PC-3 (cell line): ENCODE results near the gene TCF12. TPM values are rescaled to one million over a fixed set of nuclear protein-coding genes. Genes with fewer than 3 reads are reported as not detected.

Source experiments
- ATAC-seq: fragments of 200-7000 bp; cut with Tn5 transposase; 2 replicates; pipeline ENCODE4 v1.9.1; 2020; ENCODE audit warnings: mild to moderate bottlenecking, moderate library complexity
- BruUV-seq: library from RNA; stranded (reverse); fragments of 400-500 nt; replicated peaks from 2 replicates; lab custom pipeline; 2021; lab: Mats Ljungman, UMichigan
- CTCF ChIA-PET: fragments of 300-600 bp; sonication (Branson Sonifier 250); formaldehyde crosslinking; loops from one replicate; lab custom pipeline; 2022; ENCODE audit warnings: antibody characterized with exemption; lab: Charles Lee
- POLR2A ChIA-PET: fragments of 300-600 bp; sonication (Branson Sonifier 250); formaldehyde crosslinking; loops from one replicate; lab custom pipeline; 2022; ENCODE audit warnings: antibody characterized with exemption; ENCODE audit not compliant: unreplicated experiment; lab: Charles Lee
- DNase-seq: peaks from one replicate; pipeline ENCODE4 v3.0.0-alpha.2; 2015
- H2AFZ ChIP-seq: fragments of 300-600 bp; sonication (generic); 2 replicates; pipeline ENCODE4 v1.6.0; 2016; ENCODE audit warnings: antibody characterized with exemption, low read length
- H3F3A ChIP-seq: fragments of 300-600 bp; sonication (generic); one replicate; pipeline ENCODE4 v1.6.0; 2017; ENCODE audit warnings: antibody characterized with exemption, low read length, control low read depth, mild to moderate bottlenecking; ENCODE audit not compliant: unreplicated experiment
- H3K27ac ChIP-seq: fragments of 300-600 bp; sonication (generic); 2 replicates; pipeline ENCODE4 v1.5.1; 2016; ENCODE audit warnings: mild to moderate bottlenecking, low read length
- H3K27me3 ChIP-seq: fragments of 300-600 bp; sonication (generic); 2 replicates; pipeline ENCODE4 v1.6.1; 2016; ENCODE audit warnings: low read length, mixed read lengths
- H3K36me3 ChIP-seq: fragments of 300-600 bp; sonication (generic); 2 replicates; pipeline ENCODE4 v1.6.1; 2016; ENCODE audit warnings: low read depth, mixed run types, low read length, mixed read lengths
- H3K4me1 ChIP-seq: fragments of 300-600 bp; sonication (generic); 2 replicates; pipeline ENCODE4 v1.5.1; 2016; ENCODE audit warnings: low read length; ENCODE audit not compliant: insufficient read depth
- H3K4me2 ChIP-seq: fragments of 300-600 bp; sonication (generic); 2 replicates; pipeline ENCODE4 v1.6.0; 2016; ENCODE audit warnings: low read length
- H3K4me3 ChIP-seq: fragments of 300-600 bp; sonication (generic); 2 replicates; pipeline ENCODE4 v1.5.1; 2016; ENCODE audit warnings: mild to moderate bottlenecking, low read length, mixed read lengths
- H3K79me2 ChIP-seq: fragments of 300-600 bp; sonication (generic); 2 replicates; pipeline ENCODE4 v1.6.1; 2017; ENCODE audit warnings: low read length, mixed read lengths
- H3K9ac ChIP-seq: fragments of 300-600 bp; sonication (generic); 2 replicates; pipeline ENCODE4 v1.6.0; 2016; ENCODE audit warnings: mild to moderate bottlenecking, low read length
- H3K9me2 ChIP-seq: fragments of 300-600 bp; sonication (generic); replicated peaks from 2 replicates; pipeline ENCODE4 v1.6.1; 2016; ENCODE audit warnings: mixed run types, low read length, mixed read lengths
- H3K9me3 ChIP-seq: fragments of 300-600 bp; sonication (generic); 2 replicates; pipeline ENCODE4 v1.6.1; 2016; ENCODE audit warnings: low read length, mixed read lengths
- H4K20me1 ChIP-seq: fragments of 300-600 bp; sonication (generic); 2 replicates; pipeline ENCODE4 v1.6.1; 2016; ENCODE audit warnings: low read length, mixed read lengths
- EZH2 ChIP-seq: fragments of 300-600 bp; sonication (generic); IDR thresholded peaks from one replicate; pipeline ENCODE4 v1.6.1; 2017; ENCODE audit warnings: antibody characterized with exemption, mild to moderate bottlenecking, low read length; ENCODE audit not compliant: unreplicated experiment
- EZH2phosphoT487 ChIP-seq: fragments of 300-600 bp; sonication (generic); IDR thresholded peaks from 2 replicates; pipeline ENCODE4 v1.6.1; 2018; ENCODE audit warnings: mild to moderate bottlenecking, antibody characterized with exemption, low read length, borderline replicate concordance
- intact Hi-C: fragments of 100-400 bp; cut with micrococcal nuclease; formaldehyde crosslinking; loops from 2 replicates; pipeline ENCODE4 v1.9.0; 2023
- total RNA-seq: library from RNA; depleted of rRNA; stranded (reverse); fragments of >200 nt; gene quantifications from 2 replicates; pipeline ENCODE4 v1.2.3, GENCODE V29; 2014
- TF ChIP-seq, protein P1 (sequence below): fragments of 300-600 bp; sonication (generic); conservative IDR thresholded peaks from 2 replicates; pipeline ENCODE4 v1.5.1; 2017; ENCODE audit warnings: antibody characterized with exemption, low read depth, mild to moderate bottlenecking, low read length

The TCF12 gene
- total RNA-seq, 1 experiment from 2014 or later, result 103 TPM

DNA sequence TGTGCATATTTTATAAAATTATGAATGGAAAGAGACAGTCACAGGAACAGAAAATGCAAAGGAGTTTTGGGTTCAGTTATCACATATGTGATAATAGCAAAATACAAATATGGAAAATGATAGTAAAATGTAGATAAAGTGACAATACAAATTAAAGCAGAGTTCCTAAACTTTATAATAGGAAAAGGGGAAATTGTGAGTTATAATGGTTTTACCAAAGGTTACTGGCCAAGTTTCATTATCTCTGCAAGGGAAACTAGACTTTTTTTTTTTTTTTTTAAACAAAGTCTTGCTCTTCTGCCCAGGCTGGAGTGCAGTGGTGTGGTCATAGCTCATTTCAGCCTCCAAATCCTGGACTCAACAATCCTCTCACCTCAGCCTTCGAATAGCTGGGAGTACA, 229.2 kb downstream of the TCF12 start:
- no peaks in the 10 kb centered on the region for H3K27me3 ChIP-seq
- no peaks in the 10 kb centered on the region for H3K79me2 ChIP-seq
- H2AFZ ChIP-seq, result no peak overlapping the region
- H3K9me3 ChIP-seq, result no peaks in the 10 kb centered on the region
- intact Hi-C loops, result loop anchor here (2.0 to 5.0 kb wide), 3 partner anchors 65 to 380 kb away; partner anchors contain the start of gene TCF12
- H3K27ac ChIP-seq, result no peak overlapping the region
- H3K9ac ChIP-seq, result no peak overlapping the region
- POLR2A ChIA-PET, result no interaction called here
- H3K4me3 ChIP-seq, result no peak overlapping the region
- DNase-seq (no peak), ATAC-seq (no peak)
- CTCF ChIA-PET, result no interaction called here
- no peaks in the 10 kb centered on the region for H3K9me2 ChIP-seq
- no peaks in the 10 kb centered on the region for H3K4me1 ChIP-seq
- no peaks in the 10 kb centered on the region for H3F3A ChIP-seq
- H4K20me1 ChIP-seq, result no peaks in the 10 kb centered on the region
- peaks cover 8% of the 10 kb centered on the region for H3K36me3 ChIP-seq
- no TSS peak for BruUV-seq
- no peak overlapping the region for H3K4me2 ChIP-seq
- TF ChIP-seq EZH2phosphoT487, result no peak
- TF ChIP-seq, protein P1, sequence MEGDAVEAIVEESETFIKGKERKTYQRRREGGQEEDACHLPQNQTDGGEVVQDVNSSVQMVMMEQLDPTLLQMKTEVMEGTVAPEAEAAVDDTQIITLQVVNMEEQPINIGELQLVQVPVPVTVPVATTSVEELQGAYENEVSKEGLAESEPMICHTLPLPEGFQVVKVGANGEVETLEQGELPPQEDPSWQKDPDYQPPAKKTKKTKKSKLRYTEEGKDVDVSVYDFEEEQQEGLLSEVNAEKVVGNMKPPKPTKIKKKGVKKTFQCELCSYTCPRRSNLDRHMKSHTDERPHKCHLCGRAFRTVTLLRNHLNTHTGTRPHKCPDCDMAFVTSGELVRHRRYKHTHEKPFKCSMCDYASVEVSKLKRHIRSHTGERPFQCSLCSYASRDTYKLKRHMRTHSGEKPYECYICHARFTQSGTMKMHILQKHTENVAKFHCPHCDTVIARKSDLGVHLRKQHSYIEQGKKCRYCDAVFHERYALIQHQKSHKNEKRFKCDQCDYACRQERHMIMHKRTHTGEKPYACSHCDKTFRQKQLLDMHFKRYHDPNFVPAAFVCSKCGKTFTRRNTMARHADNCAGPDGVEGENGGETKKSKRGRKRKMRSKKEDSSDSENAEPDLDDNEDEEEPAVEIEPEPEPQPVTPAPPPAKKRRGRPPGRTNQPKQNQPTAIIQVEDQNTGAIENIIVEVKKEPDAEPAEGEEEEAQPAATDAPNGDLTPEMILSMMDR, result no peak
- no peak for TF ChIP-seq EZH2

GRCh38 chr15:57148262-57148661, 229.8 kb downstream of the TCF12 start:
- POLR2A ChIA-PET, result no interaction called here
- no TSS peak for BruUV-seq
- ATAC-seq (no peak), DNase-seq (no peak)
- H3F3A ChIP-seq, result no peaks in the 10 kb centered on the region
- H2AFZ ChIP-seq, result no peak overlapping the region
- H3K27ac ChIP-seq, result no peak overlapping the region
- no peaks in the 10 kb centered on the region for H4K20me1 ChIP-seq
- CTCF ChIA-PET, result interaction anchor here (0.6 kb wide), 1 partner anchor 326 kb away, joined by 3 read pairs; no protein-coding TSS in a partner anchor
- H3K27me3 ChIP-seq, result no peaks in the 10 kb centered on the region
- no peak overlapping the region for H3K9ac ChIP-seq
- H3K4me1 ChIP-seq, result peaks cover 4% of the 10 kb centered on the region; the same call in 1 of the 2 replicates
- intact Hi-C loops, result loop anchor here (5.0 kb wide), 2 partner anchors 231 to 379 kb away; partner anchors contain the start of gene TCF12
- H3K4me2 ChIP-seq, result no peak overlapping the region
- H3K79me2 ChIP-seq, result no peaks in the 10 kb centered on the region
- no peaks in the 10 kb centered on the region for H3K9me3 ChIP-seq
- H3K9me2 ChIP-seq, result no peaks in the 10 kb centered on the region
- TF ChIP-seq EZH2 (no peak), EZH2phosphoT487 (no peak)
- TF ChIP-seq, protein P1, result no peak
- H3K36me3 ChIP-seq, result peaks cover 8% of the 10 kb centered on the region
- no peak overlapping the region for H3K4me3 ChIP-seq

DNA sequence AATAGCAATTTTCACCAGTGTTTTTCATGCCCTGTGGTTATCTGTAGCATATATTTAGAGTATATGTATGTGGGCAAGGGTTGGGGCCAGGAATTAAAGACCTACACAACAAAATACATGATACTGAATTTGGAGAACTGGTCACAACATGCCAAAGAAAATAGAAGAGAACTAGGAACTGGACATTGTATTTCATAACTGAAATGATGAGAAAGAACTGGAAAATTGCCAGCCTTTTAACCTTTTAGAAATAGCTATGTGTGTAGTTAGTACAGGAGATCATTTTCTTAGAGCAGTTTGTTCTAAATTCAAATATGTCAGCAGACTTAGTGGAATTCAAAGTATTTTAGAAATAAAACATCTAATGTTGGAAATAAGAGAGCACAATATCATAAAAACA, 230.8 kb downstream of the TCF12 start:
- no peaks in the 10 kb centered on the region for H3K9me3 ChIP-seq
- H4K20me1 ChIP-seq, result no peaks in the 10 kb centered on the region
- intact Hi-C loops, result loop anchor here (5.0 kb wide), 2 partner anchors 232 to 378 kb away; partner anchors contain the start of gene TCF12
- no peak overlapping the region for H2AFZ ChIP-seq
- peaks cover 8% of the 10 kb centered on the region for H3K4me1 ChIP-seq
- no peak overlapping the region for H3K4me2 ChIP-seq
- H3K9me2 ChIP-seq, result no peaks in the 10 kb centered on the region
- H3K4me3 ChIP-seq, result no peak overlapping the region
- no peaks in the 10 kb centered on the region for H3F3A ChIP-seq
- BruUV-seq, result no TSS peak
- TF ChIP-seq EZH2 (no peak), EZH2phosphoT487 (no peak)
- TF ChIP-seq, protein P1, result no peak
- CTCF ChIA-PET, result interaction anchor here (0.6 kb wide), 1 partner anchor 327 kb away, joined by 3 read pairs; no protein-coding TSS in a partner anchor
- ATAC-seq (no peak), DNase-seq (no peak)
- no peak overlapping the region for H3K27ac ChIP-seq
- POLR2A ChIA-PET, result no interaction called here
- no peak overlapping the region for H3K9ac ChIP-seq
- peaks cover 8% of the 10 kb centered on the region for H3K36me3 ChIP-seq
- no peaks in the 10 kb centered on the region for H3K27me3 ChIP-seq
- H3K79me2 ChIP-seq, result no peaks in the 10 kb centered on the region
